NCI-H2107 treated with DMSO at 0.1 percent for 48 hours (cell line): ENCODE results near the gene PGBD5.

Source experiments
- DNase-seq: peaks from one replicate; lab custom pipeline; 2025; ENCODE audit not compliant: unreplicated experiment; lab: John Stamatoyannopoulos, UW

Gene PGBD5

GRCh38 chr1:230326971-230327891 lies 98.9 kb downstream of the PGBD5 start:
- no peak for DNase-seq

- DNase-seq, result no peak
Measured at GRCh38 chr1:230323686-230324085, 102.4 kb downstream of the PGBD5 start.

GRCh38 chr1:230322967-230323547 lies 103.1 kb downstream of the PGBD5 start:
- no peak for DNase-seq

- no peak for DNase-seq
Measured at GRCh38 chr1:230322421-230322756, 103.7 kb downstream of the PGBD5 start.

- no peak for DNase-seq
Measured at GRCh38 chr1:230321741-230322420, 104.3 kb downstream of the PGBD5 start.

GRCh38 chr1:230321341-230321740 lies 104.8 kb downstream of the PGBD5 start:
- DNase-seq, result no peak

- DNase-seq, result no peak
Measured at GRCh38 chr1:230320804-230321203, 105.3 kb downstream of the PGBD5 start.

GRCh38 chr1:230319014-230319747 lies 107.0 kb downstream of the PGBD5 start:
- DNase-seq, result no peak

GRCh38 chr1:230317823-230318819 lies 108.0 kb downstream of the PGBD5 start:
- DNase-seq, result peak; percentile 13

- DNase-seq, result no peak
Measured at GRCh38 chr1:230316864-230317745, 109.0 kb downstream of the PGBD5 start.

GRCh38 chr1:230315099-230315498 lies 111.0 kb downstream of the PGBD5 start:
- DNase-seq, result no peak

GRCh38 chr1:230314142-230314470 lies 112.0 kb downstream of the PGBD5 start:
- no peak for DNase-seq

- DNase-seq, result no peak
Measured at GRCh38 chr1:230313453-230314141, 112.5 kb downstream of the PGBD5 start.

GRCh38 chr1:230312676-230313075 lies 113.5 kb downstream of the PGBD5 start:
- no peak for DNase-seq

GRCh38 chr1:230310381-230311163 lies 115.6 kb downstream of the PGBD5 start:
- peak; percentile 54 for DNase-seq

GRCh38 chr1:230309646-230310177 lies 116.4 kb downstream of the PGBD5 start:
- DNase-seq, result no peak

- no peak for DNase-seq
Measured at GRCh38 chr1:230308821-230309220, 117.3 kb downstream of the PGBD5 start.

GRCh38 chr1:230308039-230308438 lies 118.1 kb downstream of the PGBD5 start:
- DNase-seq, result no peak
